Esophagus squamous epithelium (tissue), 5 donors: ENCODE measurements around the gene MYO16. TPM values are rescaled to one million over a fixed set of nuclear protein-coding genes. Genes with fewer than 3 reads are reported as not detected.

Source experiments
- DNase-seq: peaks from one replicate; lab custom pipeline; 2025; lab: John Stamatoyannopoulos, UW
- H3K27ac ChIP-seq, 4 donors: fragments of 200-600 bp; sonication (generic); one replicate each; pipeline ENCODE4 v1.5.1; 2016 to 2019; ENCODE audit warnings: mild to moderate bottlenecking in 1 of 4
- H3K27me3 ChIP-seq, 4 donors: fragments of 200-600 bp; sonication (generic); 1 replicate in 3 of 4; 2 replicates in 1 of 4; pipeline versions ENCODE4 v1.5.1 to v1.6.0; 2017 to 2021; ENCODE audit warnings: antibody characterized with exemption in 1 of 4
- H3K36me3 ChIP-seq, 3 donors: fragments of 200-600 bp; sonication (generic); one replicate each; pipeline ENCODE4 v1.5.1; 2016 to 2019
- H3K4me1 ChIP-seq, 3 donors: fragments of 200-600 bp; sonication (generic); one replicate each; pipeline ENCODE4 v1.5.1; 2017 to 2019
- H3K4me3 ChIP-seq, 4 donors: fragments of 200-600 bp; sonication (generic); 1 replicate in 3 of 4; 2 replicates in 1 of 4; pipeline ENCODE4 v1.5.1; 2016 to 2019; ENCODE audit warnings: mild to moderate bottlenecking in 2 of 4, moderate library complexity in 1 of 4
- H3K9me3 ChIP-seq, 3 donors: fragments of 200-600 bp; sonication (generic); one replicate each; pipeline ENCODE4 v1.5.1; 2016 to 2019
- CTCF ChIP-seq, 6 experiments: fragments of 450-650 bp in 4 of 6; fragments of 200-600 bp in 2 of 6; sonication (generic) in 2 of 6; IDR thresholded peaks; one replicate each; pipeline ENCODE4 v1.5.1; 2016 to 2019; ENCODE audit warnings: antibody characterized with exemption in 6 of 6, mild to moderate bottlenecking in 4 of 6, moderate library complexity in 4 of 6
- POLR2A ChIP-seq, 4 donors: fragments of 450-650 bp; IDR thresholded peaks; one replicate each; pipeline ENCODE4 v1.6.1; 2017; ENCODE audit warnings: antibody characterized with exemption in 4 of 4, mild to moderate bottlenecking in 4 of 4, moderate library complexity in 3 of 4
- WGBS, 2 donors: methylation state at CpG; one replicate each; pipeline ENCODE4 v1.1.5; 2018; 5-methylcytosine and 5-hydroxymethylcytosine counted together
- intact Hi-C: fragments of 100-400 bp; cut with DNase I; formaldehyde crosslinking; loops from one replicate; pipeline ENCODE4 v1.15.0; 2022
- total RNA-seq, 4 donors: library from RNA; depleted of rRNA; stranded (reverse); fragments of >200 nt; gene quantifications; one replicate each; pipeline ENCODE4 v1.1.0, GENCODE V29; 2016
- donor health status: DM: yes; HTN: yes; CAD: no.

MYO16 gene
- total RNA-seq, 4 donors from 2014 or later = 0.09 to 2.1 TPM; not detected in 2

GRCh38 chr13:109227344-109227940 is 598.0 kb downstream of the MYO16 start:
- Histone ChIP-seq H3K4me3 (no peak overlapping the region), H3K27me3 (no peaks in the 10 kb centered on the region), H3K9me3 (peaks cover 0 to 13% (median 0%) of the 10 kb centered on the region in 3 donors), H3K4me1 (no peaks in the 10 kb centered on the region), H3K27ac (no peak overlapping the region), H3K36me3 (no peaks in the 10 kb centered on the region)
- TF ChIP-seq POLR2A (IDR thresholded peaks at IDR 0.05) = no peak
- no peak for TF ChIP-seq CTCF (IDR thresholded peaks at IDR 0.05)
- DNase-seq = no peak
- intact Hi-C loops = no loop called here
- 44 to 51% methylated on average over 3 to 4 of the region's 5 CpGs for WGBS, 2 donors

GRCh38 chr13:109228211-109228610 is 598.8 kb downstream of the MYO16 start:
- intact Hi-C loops = no loop called here
- no peak for TF ChIP-seq CTCF (IDR thresholded peaks at IDR 0.05)
- no peak for TF ChIP-seq POLR2A (IDR thresholded peaks at IDR 0.05)
- Histone ChIP-seq H3K27ac (no peak overlapping the region), H3K4me3 (no peak overlapping the region), H3K27me3 (no peaks in the 10 kb centered on the region), H3K36me3 (no peaks in the 10 kb centered on the region), H3K4me1 (no peaks in the 10 kb centered on the region), H3K9me3 (peaks cover 0 to 8% (median 0%) of the 10 kb centered on the region in 3 donors)
- no peak for DNase-seq
- WGBS, 2 donors = 74 to 94% methylated on average over 3 of the region's 3 CpGs

- Histone ChIP-seq H3K36me3 (no peaks in the 10 kb centered on the region), H3K27me3 (no peaks in the 10 kb centered on the region), H3K4me3 (no peak overlapping the region), H3K4me1 (peaks cover 0 to 12% (median 0%) of the 10 kb centered on the region in 3 donors), H3K9me3 (no peaks in the 10 kb centered on the region), H3K27ac (no peak overlapping the region)
- no peak for TF ChIP-seq CTCF (IDR thresholded peaks at IDR 0.05)
- no peak for TF ChIP-seq POLR2A (IDR thresholded peaks at IDR 0.05)
- 73 to 78% methylated on average over 1 of the region's 1 CpG for WGBS, 2 donors
- intact Hi-C loops = no loop called here
- no peak for DNase-seq
Observed at GRCh38 chr13:109231888-109232287, 602.5 kb downstream of the MYO16 start.

- H3K36me3 ChIP-seq = no peaks in the 10 kb centered on the region
- DNase-seq = no peak
- intact Hi-C loops = no loop called here
- WGBS, 2 donors = 72 to 83% methylated on average over 5 of the region's 5 CpGs
- TF ChIP-seq CTCF (IDR thresholded peaks at IDR 0.05) (no peak), POLR2A (IDR thresholded peaks at IDR 0.05) (no peak)
- no peak overlapping the region for H3K27ac ChIP-seq
- no peaks in the 10 kb centered on the region for H3K9me3 ChIP-seq
- H3K4me3 ChIP-seq = no peak overlapping the region
- H3K4me1 ChIP-seq = peaks cover 0 to 12% (median 0%) of the 10 kb centered on the region in 3 donors
- H3K27me3 ChIP-seq = no peaks in the 10 kb centered on the region
Observed at GRCh38 chr13:109233293-109233692, 603.9 kb downstream of the MYO16 start.

GRCh38 chr13:109235901-109236300 is 606.5 kb downstream of the MYO16 start:
- no peak for TF ChIP-seq CTCF (IDR thresholded peaks at IDR 0.05)
- no peak for TF ChIP-seq POLR2A (IDR thresholded peaks at IDR 0.05)

More at GRCh38 chr13:109235901-109236300, 606.5 kb downstream of the MYO16 start:
- no peak for DNase-seq
- Histone ChIP-seq H3K36me3 (no peaks in the 10 kb centered on the region), H3K27ac (peak overlapping the region in 3 of 4 donors; percentile 42 to 44 (median 43)), H3K9me3 (no peaks in the 10 kb centered on the region), H3K4me1 (peaks cover 0 to 12% (median 0%) of the 10 kb centered on the region in 3 donors), H3K27me3 (no peaks in the 10 kb centered on the region), H3K4me3 (no peak overlapping the region)
- intact Hi-C loops = no loop called here
- 36 to 55% methylated on average over 5 to 6 of the region's 6 CpGs for WGBS, 2 donors
